Omental fat pad (tissue), 4 donors: Measurements from ENCODE around the gene DCTN4. TPM values are rescaled to one million over a fixed set of nuclear protein-coding genes. Genes with fewer than 3 reads are reported as not detected.
"Not testable (repeated sequence)": the region's sequence is repeated elsewhere in the genome, so short reads cannot be mapped to it uniquely, and the experiment has no call there.

Source experiments
- ATAC-seq: fragments of 150-250 bp; one replicate; pipeline ENCODE4 v1.9.1; 2016; ENCODE audit warnings: mild to moderate bottlenecking, moderate library complexity; ENCODE audit not compliant: low FRiP score
- DNase-seq: peaks from one replicate; pipeline ENCODE4 v3.0.0-alpha.2; 2019; ENCODE audit warnings: low spot score
- total RNA-seq, 4 donors: library from RNA; depleted of rRNA; stranded (reverse); fragments of >200 nt; gene quantifications; one replicate each; pipeline ENCODE4 v1.1.0, GENCODE V29; 2016
- TF ChIP-seq, protein P1 (sequence below), 3 donors: fragments of 450-650 bp; IDR thresholded peaks; one replicate each; pipeline ENCODE4 v1.5.1; 2016 to 2017; ENCODE audit warnings: antibody characterized with exemption in 3 of 3, mild to moderate bottlenecking in 3 of 3, moderate library complexity in 2 of 3

Gene DCTN4
- total RNA-seq, 4 donors from 2014 or later: 52.2 to 84.9 (median 67.0) TPM

DNA sequence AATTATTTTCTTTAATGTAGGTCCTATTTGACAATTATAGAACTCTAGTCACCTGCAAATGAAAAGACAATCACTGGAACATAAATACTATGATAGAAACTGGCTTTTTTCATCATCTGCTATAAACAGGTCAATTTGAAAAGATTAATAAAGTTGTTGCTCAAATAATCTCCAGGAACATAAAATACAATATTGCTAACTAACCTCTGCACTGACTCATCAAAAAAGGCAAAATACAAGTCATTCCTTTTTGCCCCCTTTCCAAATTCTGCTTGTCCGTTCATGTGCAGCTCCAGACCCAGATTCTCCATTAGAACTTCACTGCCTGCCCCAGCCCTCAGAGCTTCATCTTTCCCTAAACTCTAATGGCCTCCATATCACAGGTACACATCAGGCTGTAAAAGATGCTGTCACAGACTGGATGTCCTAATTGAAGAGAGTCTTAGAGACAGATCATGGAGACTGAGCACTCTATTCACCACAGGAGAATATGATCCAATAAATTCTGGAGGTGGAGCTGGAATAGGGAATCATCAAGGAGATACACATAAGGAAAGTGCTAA is 1.6 kb downstream of the DCTN4 start:
- ATAC-seq (no peak), DNase-seq (no peak)
- TF ChIP-seq, protein P1, sequence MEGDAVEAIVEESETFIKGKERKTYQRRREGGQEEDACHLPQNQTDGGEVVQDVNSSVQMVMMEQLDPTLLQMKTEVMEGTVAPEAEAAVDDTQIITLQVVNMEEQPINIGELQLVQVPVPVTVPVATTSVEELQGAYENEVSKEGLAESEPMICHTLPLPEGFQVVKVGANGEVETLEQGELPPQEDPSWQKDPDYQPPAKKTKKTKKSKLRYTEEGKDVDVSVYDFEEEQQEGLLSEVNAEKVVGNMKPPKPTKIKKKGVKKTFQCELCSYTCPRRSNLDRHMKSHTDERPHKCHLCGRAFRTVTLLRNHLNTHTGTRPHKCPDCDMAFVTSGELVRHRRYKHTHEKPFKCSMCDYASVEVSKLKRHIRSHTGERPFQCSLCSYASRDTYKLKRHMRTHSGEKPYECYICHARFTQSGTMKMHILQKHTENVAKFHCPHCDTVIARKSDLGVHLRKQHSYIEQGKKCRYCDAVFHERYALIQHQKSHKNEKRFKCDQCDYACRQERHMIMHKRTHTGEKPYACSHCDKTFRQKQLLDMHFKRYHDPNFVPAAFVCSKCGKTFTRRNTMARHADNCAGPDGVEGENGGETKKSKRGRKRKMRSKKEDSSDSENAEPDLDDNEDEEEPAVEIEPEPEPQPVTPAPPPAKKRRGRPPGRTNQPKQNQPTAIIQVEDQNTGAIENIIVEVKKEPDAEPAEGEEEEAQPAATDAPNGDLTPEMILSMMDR (IDR thresholded peaks at IDR 0.05): no peak

DNA sequence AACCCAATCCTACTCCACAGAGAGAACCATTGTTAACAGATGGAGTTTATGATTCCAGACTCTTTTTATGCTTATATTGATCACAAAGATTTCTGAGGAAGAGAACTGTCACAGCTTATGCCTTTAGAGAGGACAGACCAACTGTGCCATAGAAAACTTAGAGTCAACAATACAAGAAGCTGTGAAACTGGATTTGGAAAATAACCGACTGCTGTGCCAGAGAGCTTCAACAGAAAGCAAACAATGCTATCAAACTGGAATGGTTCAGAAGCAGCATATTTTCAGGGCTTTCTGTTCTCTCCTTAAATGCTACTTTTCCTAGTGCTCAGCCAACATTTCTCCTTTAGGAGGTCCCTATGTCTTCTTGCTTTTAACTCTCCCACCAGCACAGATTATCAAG is 5.0 kb downstream of the DCTN4 start:
- DNase-seq (no peak), ATAC-seq (no peak)
- TF ChIP-seq, protein P1 (IDR thresholded peaks at IDR 0.05): no peak

DNA sequence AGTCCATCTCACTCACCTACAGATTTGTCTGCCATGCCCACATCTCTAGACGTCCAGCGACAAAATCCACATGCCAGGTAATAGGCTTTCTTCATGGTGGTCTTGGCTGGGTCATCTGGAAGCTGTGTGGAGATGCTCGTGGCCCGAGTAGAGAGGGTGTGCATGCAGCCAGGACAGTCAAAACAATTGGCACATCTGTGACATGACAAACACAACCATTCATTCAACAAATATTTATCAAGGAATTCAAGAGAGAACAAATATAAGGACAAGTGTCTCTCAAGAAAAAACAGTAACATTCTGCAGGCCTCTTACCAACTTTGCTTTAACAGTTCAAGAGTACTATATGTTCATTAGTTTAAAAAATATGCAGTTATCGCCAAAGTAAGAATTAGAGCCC is 5.4 kb downstream of the DCTN4 start:
- TF ChIP-seq, protein P1 (IDR thresholded peaks at IDR 0.05): no peak
- DNase-seq (no peak), ATAC-seq (no peak)

DNA sequence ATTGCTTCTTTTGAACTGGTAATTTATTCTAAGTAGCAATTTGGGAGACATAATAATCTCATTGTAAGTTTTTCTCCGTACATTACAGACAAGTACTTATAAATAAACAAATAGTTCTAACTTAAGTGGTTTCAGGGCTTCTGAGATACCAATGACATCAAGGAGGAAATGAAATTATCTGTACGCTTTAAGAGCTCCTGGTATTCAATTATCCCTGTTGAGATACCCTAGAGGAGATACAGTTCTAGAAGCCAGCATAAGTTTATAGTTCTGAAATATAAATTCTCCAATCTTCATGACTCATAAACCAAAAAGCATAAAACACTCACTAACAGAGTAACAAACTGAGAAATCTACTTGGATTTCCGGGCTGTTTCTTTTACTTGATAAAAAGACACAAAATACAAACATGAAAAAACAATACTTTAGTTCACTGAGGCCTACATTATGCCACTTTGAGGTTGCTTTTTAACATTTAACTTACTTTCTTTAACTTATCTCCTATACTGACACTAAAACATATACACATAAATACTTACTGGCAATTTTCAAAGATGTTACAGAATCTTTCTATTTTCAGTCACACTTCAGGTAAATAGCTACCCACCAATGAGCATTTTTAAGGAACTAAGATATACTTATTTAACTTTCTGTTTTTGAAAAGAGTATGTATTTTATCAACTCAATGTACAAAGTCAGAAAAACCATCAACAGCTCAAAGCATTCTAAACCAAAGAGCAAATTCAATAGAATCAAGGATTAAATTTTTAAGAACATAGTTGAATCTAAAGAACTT is 7.5 kb downstream of the DCTN4 start:
- no peak for DNase-seq
- TF ChIP-seq, protein P1 (IDR thresholded peaks at IDR 0.05): no peak
- ATAC-seq: no peak

DNA sequence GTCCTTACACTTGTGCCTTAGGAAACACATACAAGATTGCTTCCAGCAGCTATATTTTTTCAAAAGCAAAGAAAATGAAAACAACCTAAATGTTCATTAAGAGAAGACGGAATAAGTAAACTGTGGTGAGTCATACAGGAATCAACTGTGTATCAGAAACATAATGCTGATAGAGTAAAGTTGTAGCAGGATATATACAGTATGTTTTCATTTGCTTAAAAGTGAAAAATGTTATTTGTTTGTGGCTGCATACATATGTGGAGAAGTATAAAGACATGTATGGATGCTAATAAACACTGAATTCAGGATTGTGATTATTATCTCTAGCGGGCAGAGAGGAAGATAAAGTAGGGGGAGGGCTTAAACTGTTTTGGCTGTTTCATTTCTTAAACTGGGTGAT is 8.3 kb downstream of the DCTN4 start:
- TF ChIP-seq, protein P1 (IDR thresholded peaks at IDR 0.05): no peak
- no peak for DNase-seq
- ATAC-seq: no peak

DNA sequence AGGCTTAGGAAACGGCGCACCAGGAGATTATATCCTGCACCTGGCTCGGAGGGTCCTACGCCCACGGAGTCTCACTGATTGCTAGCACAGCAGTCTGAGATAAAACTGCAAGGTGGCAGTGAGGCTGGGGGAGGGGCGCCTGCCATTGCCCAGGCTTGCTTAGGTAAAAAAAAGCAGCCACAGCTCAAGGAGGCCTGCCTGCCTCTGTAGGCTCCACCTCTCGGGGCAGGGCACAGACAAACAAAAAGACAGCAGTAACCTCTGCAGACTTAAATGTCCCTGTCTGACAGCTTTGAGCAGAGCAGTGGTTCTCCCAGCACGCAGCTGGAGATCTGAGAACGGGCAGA is 15.7 kb downstream of the DCTN4 start:
- not testable (repeated sequence) for DNase-seq, ATAC-seq

DNA sequence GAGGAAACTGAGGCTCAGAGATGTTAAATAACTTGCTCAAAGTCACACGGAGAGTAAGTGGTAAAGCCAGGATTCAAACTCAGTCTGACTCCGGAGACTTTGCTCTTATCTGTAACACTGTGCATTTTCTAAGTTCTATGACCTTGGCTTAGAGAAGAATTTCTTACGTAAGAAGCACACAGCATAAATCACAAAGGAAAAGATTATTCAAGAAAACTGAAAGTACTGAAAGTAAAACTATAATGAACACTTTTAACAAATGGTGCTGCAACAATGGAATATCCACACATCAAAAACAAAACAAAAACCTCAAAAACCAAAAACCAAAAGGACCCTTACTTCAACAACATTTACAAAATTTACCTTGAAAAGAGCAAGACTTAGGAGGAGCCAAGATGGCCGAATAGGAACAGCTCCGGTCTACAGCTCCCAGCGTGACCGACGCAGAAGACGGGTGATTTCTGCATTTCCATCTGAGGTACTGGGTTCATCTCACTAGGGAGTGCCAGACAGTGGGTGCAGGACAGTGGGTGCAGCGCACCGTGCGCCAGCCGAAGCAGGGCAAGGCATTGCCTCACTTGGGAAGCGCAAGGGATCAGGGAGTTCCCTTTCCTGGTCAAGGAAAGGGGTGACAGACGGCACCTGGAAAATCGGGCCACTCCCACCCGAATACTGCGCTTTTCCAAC is 16.2 kb downstream of the DCTN4 start:
- peak; percentile 64 for ATAC-seq
- DNase-seq: not testable (repeated sequence)

DNA sequence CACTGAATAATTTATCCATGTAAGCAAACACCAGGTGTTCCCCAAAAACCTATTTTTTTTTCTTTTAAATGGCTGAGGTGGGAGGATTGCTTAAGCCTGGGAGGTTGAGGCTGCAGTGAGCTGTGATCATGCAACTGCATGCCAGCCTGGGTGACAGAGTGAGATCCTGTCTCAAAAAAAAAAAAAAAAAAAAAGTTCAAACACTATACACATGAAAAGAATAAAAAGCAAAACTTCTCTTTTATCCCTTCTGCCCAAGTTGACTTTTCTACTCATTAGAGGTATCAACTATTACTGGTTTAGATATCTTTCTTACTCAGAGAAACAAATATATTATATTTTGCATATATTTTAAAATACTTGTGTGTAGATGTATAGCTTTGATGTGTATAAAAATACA is 17.8 kb downstream of the DCTN4 start:
- TF ChIP-seq, protein P1 (IDR thresholded peaks at IDR 0.05): no peak
- DNase-seq: no peak
- no peak for ATAC-seq
